GM10248 (cell line): Measurements from ENCODE around the gene LSP1.

Experiments used
- CTCF ChIA-PET: fragments of 300-600 bp; sonication (Branson Sonifier 250); formaldehyde crosslinking; extraction: SDS; loops from one replicate; lab custom pipeline; 2021; ENCODE audit warnings: antibody characterized with exemption; lab: Yijun Ruan, JAX
- POLR2A ChIA-PET: fragments of 350-650 bp; sonication (Branson Sonifier 250); formaldehyde crosslinking; extraction: SDS; loops from one replicate; lab custom pipeline; 2020; ENCODE audit warnings: antibody characterized with exemption; lab: Yijun Ruan, JAX
- DNase-seq: peaks from one replicate; pipeline ENCODE4 v3.0.0; 2012; ENCODE audit errors: extremely low spot score
- CTCF ChIP-seq: IDR thresholded peaks from 2 replicates; pipeline ENCODE4 v1.5.1; 2012; ENCODE audit warnings: mild to moderate bottlenecking, low read depth; ENCODE audit errors: extremely low read depth, missing control alignments, control extremely low read depth

The LSP1 gene

GRCh38 chr11:1835671-1836010 is 17.2 kb upstream of the LSP1 start:
- POLR2A ChIA-PET, result no interaction called here
- CTCF ChIA-PET, result interaction anchor here (1.0 to 7.6 kb wide), 14 partner anchors 9 to 322 kb away, joined by 3 to 352 read pairs (median 4); partner anchors contain the start of gene KRTAP5-6
- DNase-seq, result no peak
- TF ChIP-seq CTCF, result no peak

- ChIA-PET POLR2A (interaction anchor here (0.5 kb wide), 1 partner anchor 541 kb away, joined by 3 read pairs; no protein-coding TSS in a partner anchor), CTCF (interaction anchor here (0.8 to 7.6 kb wide), 22 partner anchors 10 to 321 kb away, joined by 3 to 352 read pairs (median 4); partner anchors contain the start of gene KRTAP5-6)
- DNase-seq, result no peak
- TF ChIP-seq CTCF, result no peak
These were observed 16.6 kb upstream of the LSP1 start for GRCh38 chr11:1836011-1836945.

GRCh38 chr11:1837171-1838076 is 15.5 kb upstream of the LSP1 start:
- TF ChIP-seq CTCF, result peak; percentile 94
- ChIA-PET POLR2A (no interaction called here), CTCF (interaction anchor here (1.1 to 7.6 kb wide), 12 partner anchors 13 to 313 kb away, joined by 3 to 352 read pairs (median 7); partner anchors contain the start of gene KRTAP5-6)
- peak; percentile 89 for DNase-seq

GRCh38 chr11:1838077-1838425 is 14.8 kb upstream of the LSP1 start:
- TF ChIP-seq CTCF, result peak; percentile 6
- ChIA-PET POLR2A (no interaction called here), CTCF (interaction anchor here (0.8 to 1.9 kb wide), 8 partner anchors 12 to 319 kb away, joined by 3 to 20 read pairs (median 4); no protein-coding TSS in a partner anchor)
- no peak for DNase-seq

- POLR2A ChIA-PET, result no interaction called here
- CTCF ChIA-PET, result interaction anchor here (0.7 to 1.9 kb wide), 9 partner anchors 10 to 318 kb away, joined by 3 to 20 read pairs (median 4); no protein-coding TSS in a partner anchor
- TF ChIP-seq CTCF, result no peak
- no peak for DNase-seq
These were observed 14.3 kb upstream of the LSP1 start, which contains the start of gene TNNI2 for GRCh38 chr11:1838426-1839144. Gene TNNI2 (plus strand): TSS chr11:1838981. CDS start chr11:1839697, 716 bp downstream.
